ENCODE results near the gene IMMP2L.

DNA sequence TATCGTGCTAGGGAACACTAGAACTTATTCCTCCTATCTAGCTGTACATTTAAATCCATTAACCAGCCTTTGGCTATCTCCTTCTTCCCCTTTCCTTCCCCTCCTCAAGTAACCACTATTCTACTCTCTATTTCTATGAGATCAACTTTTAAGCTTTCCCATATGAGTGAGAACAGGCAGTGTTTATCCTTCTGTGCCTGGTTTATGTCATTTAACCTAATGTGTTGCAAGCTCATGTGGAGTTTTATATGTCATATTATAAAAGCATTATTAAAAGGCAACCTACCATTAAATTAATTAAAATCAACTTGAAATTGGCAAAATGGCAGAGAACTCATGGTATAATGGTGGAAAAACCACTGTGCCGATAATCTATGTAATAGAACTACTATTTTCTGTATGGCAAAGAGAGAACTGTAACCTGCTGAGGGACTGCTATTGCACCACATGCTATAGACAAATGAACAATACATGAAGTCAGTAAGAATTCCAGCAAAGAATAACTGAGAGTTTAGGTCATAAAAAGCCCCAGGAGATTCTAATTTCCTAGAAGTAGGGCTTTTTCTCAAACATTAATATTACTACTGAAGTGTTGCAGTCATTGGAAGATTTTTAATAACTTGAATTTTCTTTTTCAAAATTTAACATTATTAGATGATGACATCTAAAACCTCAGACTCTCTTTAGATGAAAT, 389.6 kb downstream of the IMMP2L start:
- TF ChIP-seq, protein P1, sequence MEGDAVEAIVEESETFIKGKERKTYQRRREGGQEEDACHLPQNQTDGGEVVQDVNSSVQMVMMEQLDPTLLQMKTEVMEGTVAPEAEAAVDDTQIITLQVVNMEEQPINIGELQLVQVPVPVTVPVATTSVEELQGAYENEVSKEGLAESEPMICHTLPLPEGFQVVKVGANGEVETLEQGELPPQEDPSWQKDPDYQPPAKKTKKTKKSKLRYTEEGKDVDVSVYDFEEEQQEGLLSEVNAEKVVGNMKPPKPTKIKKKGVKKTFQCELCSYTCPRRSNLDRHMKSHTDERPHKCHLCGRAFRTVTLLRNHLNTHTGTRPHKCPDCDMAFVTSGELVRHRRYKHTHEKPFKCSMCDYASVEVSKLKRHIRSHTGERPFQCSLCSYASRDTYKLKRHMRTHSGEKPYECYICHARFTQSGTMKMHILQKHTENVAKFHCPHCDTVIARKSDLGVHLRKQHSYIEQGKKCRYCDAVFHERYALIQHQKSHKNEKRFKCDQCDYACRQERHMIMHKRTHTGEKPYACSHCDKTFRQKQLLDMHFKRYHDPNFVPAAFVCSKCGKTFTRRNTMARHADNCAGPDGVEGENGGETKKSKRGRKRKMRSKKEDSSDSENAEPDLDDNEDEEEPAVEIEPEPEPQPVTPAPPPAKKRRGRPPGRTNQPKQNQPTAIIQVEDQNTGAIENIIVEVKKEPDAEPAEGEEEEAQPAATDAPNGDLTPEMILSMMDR (IDR thresholded peaks at IDR 0.05), result no peak
- no peak for TF ChIP-seq POLR2A (IDR thresholded peaks at IDR 0.05)
- no peak for TF ChIP-seq EP300 (IDR thresholded peaks at IDR 0.05)
